ENCODE measurements around the gene MELTF.
"Not testable (repeated sequence)": the region's sequence is repeated elsewhere in the genome, so short reads cannot be mapped to it uniquely, and the experiment has no call there.

The MELTF gene

GRCh38 chr3:197029511-197030167, at the start of gene MELTF:
TSS of gene MELTF (minus strand) at chr3:197029817. CDS start at chr3:197029702, 115 bp downstream.
- Histone ChIP-seq H3K27ac (no peak within 1 kb of the TSS), H3K9me3 (ENCODE audit: low read depth, low read length) (no peaks in the 10 kb centered on the region), H3K4me3 (peak within 1 kb of the TSS; percentile 69), H3K36me3 (ENCODE audit: insufficient read depth, low read length) (no peaks in the 10 kb centered on the region), H3K9ac (ENCODE audit: insufficient read length) (no peak within 1 kb of the TSS)
- no peak for DNase-seq (ENCODE audit: low read depth, low spot score)
- TF ChIP-seq EZH2 (IDR thresholded peaks at IDR 0.05) = no peak
- TF ChIP-seq POLR2AphosphoS5 (IDR thresholded peaks at IDR 0.05; ENCODE audit: borderline replicate concordance, low read depth, low read length) = no peak
- no peak for TF ChIP-seq FOXP2 (optimal IDR thresholded peaks at IDR 0.05; ENCODE audit: control extremely low read depth, extremely low read length, insufficient read depth)

- DNase-seq (ENCODE audit: low read depth, low spot score) = no peak
- Histone ChIP-seq H3K9me3 (ENCODE audit: low read depth, low read length) (no peaks in the 10 kb centered on the region), H3K36me3 (ENCODE audit: insufficient read depth, low read length) (peaks cover 27% of the 10 kb centered on the region), H3K9ac (ENCODE audit: insufficient read length) (no peak overlapping the region), H3K27ac (no peak overlapping the region), H3K4me3 (no peak overlapping the region)
- TF ChIP-seq POLR2AphosphoS5 (IDR thresholded peaks at IDR 0.05; ENCODE audit: borderline replicate concordance, low read depth, low read length) (no peak), FOXP2 (optimal IDR thresholded peaks at IDR 0.05; ENCODE audit: control extremely low read depth, extremely low read length, insufficient read depth) (no peak), EZH2 (IDR thresholded peaks at IDR 0.05) (no peak)
Measured at GRCh38 chr3:197076415-197076814, 46.8 kb upstream of the MELTF start.

GRCh38 chr3:197068077-197068476, 38.5 kb upstream of the MELTF start:
- Histone ChIP-seq H3K4me3 (no peak overlapping the region), H3K36me3 (ENCODE audit: insufficient read depth, low read length) (peaks cover 34% of the 10 kb centered on the region), H3K9me3 (ENCODE audit: low read depth, low read length) (no peaks in the 10 kb centered on the region), H3K27ac (no peak overlapping the region), H3K9ac (ENCODE audit: insufficient read length) (no peak overlapping the region)
- TF ChIP-seq FOXP2 (optimal IDR thresholded peaks at IDR 0.05; ENCODE audit: control extremely low read depth, extremely low read length, insufficient read depth) (no peak), POLR2AphosphoS5 (IDR thresholded peaks at IDR 0.05; ENCODE audit: borderline replicate concordance, low read depth, low read length) (no peak), EZH2 (IDR thresholded peaks at IDR 0.05) (no peak)
- DNase-seq (ENCODE audit: low read depth, low spot score) = no peak

GRCh38 chr3:197064771-197065170, 35.2 kb upstream of the MELTF start:
- Histone ChIP-seq H3K9ac (ENCODE audit: insufficient read length) (no peak overlapping the region), H3K9me3 (ENCODE audit: low read depth, low read length) (no peaks in the 10 kb centered on the region), H3K27ac (no peak overlapping the region), H3K4me3 (no peak overlapping the region), H3K36me3 (ENCODE audit: insufficient read depth, low read length) (peaks cover 54% of the 10 kb centered on the region)
- TF ChIP-seq EZH2 (IDR thresholded peaks at IDR 0.05) = no peak
- DNase-seq (ENCODE audit: low read depth, low spot score) = no peak

- H3K4me3 ChIP-seq = no peak overlapping the region
- DNase-seq (ENCODE audit: low read depth, low spot score) = no peak
- H3K27ac ChIP-seq = no peak overlapping the region
- H3K9ac ChIP-seq (ENCODE audit: insufficient read length) = no peak overlapping the region
- H3K36me3 ChIP-seq (ENCODE audit: insufficient read depth, low read length) = peaks cover 76% of the 10 kb centered on the region
- no peaks in the 10 kb centered on the region for H3K9me3 ChIP-seq (ENCODE audit: low read depth, low read length)
- no peak for TF ChIP-seq POLR2AphosphoS5 (IDR thresholded peaks at IDR 0.05; ENCODE audit: borderline replicate concordance, low read depth, low read length)
- TF ChIP-seq EZH2 (IDR thresholded peaks at IDR 0.05) = no peak
Measured at GRCh38 chr3:197062446-197062845, 32.8 kb upstream of the MELTF start.

GRCh38 chr3:197051637-197052036, 22.0 kb upstream of the MELTF start:
- DNase-seq (ENCODE audit: low read depth, low spot score); H3K27ac ChIP-seq; H3K9me3 ChIP-seq (ENCODE audit: low read depth, low read length); H3K9ac ChIP-seq (ENCODE audit: insufficient read length); H3K4me3 ChIP-seq: not testable (repeated sequence)
- peaks cover 73% of the 10 kb centered on the region for H3K36me3 ChIP-seq (ENCODE audit: insufficient read depth, low read length)

- Histone ChIP-seq H3K4me3 (no peak overlapping the region), H3K36me3 (ENCODE audit: insufficient read depth, low read length) (peaks cover 73% of the 10 kb centered on the region), H3K9me3 (ENCODE audit: low read depth, low read length) (no peaks in the 10 kb centered on the region), H3K9ac (ENCODE audit: insufficient read length) (no peak overlapping the region), H3K27ac (no peak overlapping the region)
- no peak for TF ChIP-seq EZH2 (IDR thresholded peaks at IDR 0.05)
- no peak for TF ChIP-seq FOXP2 (optimal IDR thresholded peaks at IDR 0.05; ENCODE audit: control extremely low read depth, extremely low read length, insufficient read depth)
- TF ChIP-seq POLR2AphosphoS5 (IDR thresholded peaks at IDR 0.05; ENCODE audit: borderline replicate concordance, low read depth, low read length) = no peak
- DNase-seq (ENCODE audit: low read depth, low spot score) = no peak
Measured at GRCh38 chr3:197050511-197050910, 20.9 kb upstream of the MELTF start.

- no peaks in the 10 kb centered on the region for H3K9me3 ChIP-seq (ENCODE audit: low read depth, low read length)
- peak overlapping the region; percentile 64 for H3K4me3 ChIP-seq
- TF ChIP-seq EZH2 (IDR thresholded peaks at IDR 0.05) = no peak
- TF ChIP-seq FOXP2 (optimal IDR thresholded peaks at IDR 0.05; ENCODE audit: control extremely low read depth, extremely low read length, insufficient read depth) = peak; percentile 36
- DNase-seq (ENCODE audit: low read depth, low spot score) = peak; percentile 91
- H3K27ac ChIP-seq = peak overlapping the region; percentile 90
- H3K9ac ChIP-seq (ENCODE audit: insufficient read length) = peak overlapping the region; percentile 61
- peaks cover 35% of the 10 kb centered on the region for H3K36me3 ChIP-seq (ENCODE audit: insufficient read depth, low read length)
Measured at GRCh38 chr3:197042539-197042938, 12.9 kb upstream of the MELTF start.

- peaks cover 29% of the 10 kb centered on the region for H3K36me3 ChIP-seq (ENCODE audit: insufficient read depth, low read length)
- peak overlapping the region; percentile 64 for H3K4me3 ChIP-seq
- TF ChIP-seq EZH2 (IDR thresholded peaks at IDR 0.05) (no peak), FOXP2 (optimal IDR thresholded peaks at IDR 0.05; ENCODE audit: control extremely low read depth, extremely low read length, insufficient read depth) (no peak), POLR2AphosphoS5 (IDR thresholded peaks at IDR 0.05; ENCODE audit: borderline replicate concordance, low read depth, low read length) (no peak)
- H3K9ac ChIP-seq (ENCODE audit: insufficient read length) = no peak overlapping the region
- H3K9me3 ChIP-seq (ENCODE audit: low read depth, low read length) = no peaks in the 10 kb centered on the region
- DNase-seq (ENCODE audit: low read depth, low spot score) = peak; percentile 95
- H3K27ac ChIP-seq = peak overlapping the region; percentile 90
Measured at GRCh38 chr3:197041875-197042488, 12.4 kb upstream of the MELTF start.
